ENCODE results near the gene OAS2. TPM values are rescaled to one million over a fixed set of nuclear protein-coding genes. Genes with fewer than 3 reads are reported as not detected.
A peak's percentile ranks its signal among the peaks of the same experiment; 100 is the strongest.
"Not testable (repeated sequence)": the region's sequence is repeated elsewhere in the genome, so short reads cannot be mapped to it uniquely, and the experiment has no call there.

The OAS2 gene
- total RNA-seq, 1 donor from 2014 or later = 4.5 TPM

GRCh38 chr12:112950701-112951100 lies 27.6 kb upstream of the OAS2 start:
- DNase-seq (ENCODE audit: low read depth in 2 of 2) = no peak

GRCh38 chr12:112957125-112957524 lies 21.2 kb upstream of the OAS2 start:
- DNase-seq (ENCODE audit: low read depth in 2 of 2) = not testable (repeated sequence)

DNA sequence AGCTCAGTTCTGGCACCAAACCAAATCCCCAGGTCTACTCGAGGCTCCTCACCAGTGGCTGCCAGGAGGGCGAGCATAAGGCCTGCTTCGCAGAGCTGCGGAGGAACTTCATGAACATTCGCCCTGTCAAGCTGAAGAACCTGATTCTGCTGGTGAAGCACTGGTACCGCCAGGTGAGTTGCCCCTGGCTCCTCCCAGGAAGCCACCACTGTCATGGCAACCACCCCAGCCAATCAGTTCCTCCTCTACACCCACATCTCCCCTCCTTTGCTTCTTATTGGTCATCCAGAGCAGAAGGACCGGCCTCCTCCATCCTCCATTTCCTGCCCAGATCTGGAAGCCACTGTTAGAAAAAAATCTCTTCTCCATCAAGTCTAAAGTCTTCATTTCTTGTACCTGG lies 17.2 kb upstream of the OAS2 start:
- DNase-seq (ENCODE audit: low read depth in 2 of 2) = no peak

DNA sequence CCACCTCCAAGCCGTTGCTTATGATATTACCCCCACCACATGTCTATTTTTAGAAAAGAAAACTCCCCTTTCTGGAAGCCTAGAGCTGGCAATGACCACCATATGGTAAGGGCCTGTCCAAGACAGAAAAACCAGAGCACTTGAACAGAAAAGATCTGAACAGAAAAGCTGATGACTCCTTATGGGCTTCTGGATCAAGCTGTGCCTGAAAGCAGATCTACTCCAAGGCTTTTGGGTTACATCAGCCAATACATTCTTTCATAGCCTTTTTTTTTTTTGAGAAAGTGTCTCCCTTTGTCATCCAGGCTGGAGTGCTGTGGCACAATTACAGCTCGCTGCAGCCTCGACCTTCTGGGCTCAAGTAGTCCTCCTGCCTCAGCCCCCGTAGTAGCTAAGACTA lies 16.8 kb upstream of the OAS2 start:
- no peak for DNase-seq (ENCODE audit: low read depth in 2 of 2)

- no peak for DNase-seq (ENCODE audit: low read depth in 2 of 2)
Measured at GRCh38 chr12:112962561-112962960, 15.8 kb upstream of the OAS2 start.

DNA sequence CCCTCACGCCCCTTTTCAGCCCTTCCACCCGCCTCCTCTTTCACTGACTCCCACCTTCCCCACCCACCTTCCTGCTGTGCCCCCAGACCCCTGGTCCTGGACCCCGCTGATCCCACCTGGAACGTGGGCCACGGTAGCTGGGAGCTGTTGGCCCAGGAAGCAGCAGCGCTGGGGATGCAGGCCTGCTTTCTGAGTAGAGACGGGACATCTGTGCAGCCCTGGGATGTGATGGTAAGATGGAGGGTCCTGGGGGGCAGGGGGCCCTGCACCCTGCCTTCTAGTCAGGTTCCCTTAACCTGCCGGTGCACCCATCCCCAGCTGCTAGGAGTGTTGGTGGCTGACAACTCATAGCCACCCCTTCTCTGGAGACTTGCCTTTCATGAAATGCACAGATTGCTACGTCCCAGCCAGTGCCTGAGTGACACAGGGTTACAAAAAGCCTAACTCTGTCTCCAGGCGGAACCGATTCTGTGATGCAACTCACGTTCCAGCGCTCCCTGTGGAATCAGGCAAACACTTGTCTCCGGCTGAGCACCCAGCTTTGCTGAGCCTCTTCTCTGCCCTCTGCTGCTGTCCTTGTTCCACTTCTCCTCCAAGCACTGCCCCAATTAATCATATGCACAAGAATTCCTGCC lies 15.0 kb upstream of the OAS2 start:
- no peak for DNase-seq (ENCODE audit: low read depth in 2 of 2)

DNA sequence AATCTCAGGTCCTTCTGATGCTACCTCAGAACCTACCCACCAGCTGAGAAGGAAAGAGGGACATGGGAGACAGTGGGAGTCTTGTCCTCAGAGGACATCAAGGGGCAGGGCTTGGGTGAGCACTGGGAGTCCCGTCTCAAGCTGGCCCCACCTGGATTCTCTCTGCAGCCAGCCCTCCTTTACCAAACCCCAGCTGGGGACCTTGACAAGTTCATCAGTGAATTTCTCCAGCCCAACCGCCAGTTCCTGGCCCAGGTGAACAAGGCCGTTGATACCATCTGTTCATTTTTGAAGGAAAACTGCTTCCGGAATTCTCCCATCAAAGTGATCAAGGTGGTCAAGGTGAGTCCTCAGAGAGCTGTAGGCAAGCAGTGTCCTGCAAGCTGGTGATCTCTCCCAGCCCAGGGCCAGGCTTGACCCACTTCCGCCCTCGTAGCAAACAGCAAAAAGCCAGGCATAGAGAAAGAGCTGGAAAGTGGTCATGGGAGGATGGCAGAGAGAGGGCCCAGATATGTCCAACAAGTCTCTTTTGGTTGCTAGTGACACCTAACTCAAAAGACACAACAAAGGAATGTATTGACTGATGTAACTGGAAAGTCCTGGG lies 14.2 kb upstream of the OAS2 start:
- DNase-seq (ENCODE audit: low read depth in 2 of 2) = no peak

DNA sequence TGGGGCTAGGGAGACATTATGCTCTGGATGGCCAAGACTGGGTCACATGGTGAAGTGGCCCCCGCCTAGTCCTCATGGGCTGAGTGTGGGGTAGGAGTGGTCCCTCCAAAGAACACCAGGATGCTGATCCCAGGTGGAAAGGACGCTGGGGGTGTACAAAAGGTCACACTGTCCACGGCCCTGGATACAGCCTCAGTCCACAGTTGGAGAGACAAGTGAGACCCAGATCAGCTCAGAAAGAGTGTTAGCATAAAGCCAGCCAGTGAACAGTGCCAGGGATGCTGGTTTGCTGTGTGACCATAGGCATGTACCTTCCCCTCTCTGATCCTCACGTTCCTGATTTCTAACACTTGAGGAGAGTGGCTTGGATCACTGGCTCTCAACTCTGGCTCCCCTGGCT lies 13.4 kb upstream of the OAS2 start:
- DNase-seq (ENCODE audit: low read depth in 2 of 2) = no peak

GRCh38 chr12:112965643-112966042 lies 12.7 kb upstream of the OAS2 start:
- DNase-seq (ENCODE audit: low read depth in 2 of 2) = no peak

GRCh38 chr12:112967306-112967705 lies 11.0 kb upstream of the OAS2 start:
- no peak for DNase-seq (ENCODE audit: low read depth in 2 of 2)

DNA sequence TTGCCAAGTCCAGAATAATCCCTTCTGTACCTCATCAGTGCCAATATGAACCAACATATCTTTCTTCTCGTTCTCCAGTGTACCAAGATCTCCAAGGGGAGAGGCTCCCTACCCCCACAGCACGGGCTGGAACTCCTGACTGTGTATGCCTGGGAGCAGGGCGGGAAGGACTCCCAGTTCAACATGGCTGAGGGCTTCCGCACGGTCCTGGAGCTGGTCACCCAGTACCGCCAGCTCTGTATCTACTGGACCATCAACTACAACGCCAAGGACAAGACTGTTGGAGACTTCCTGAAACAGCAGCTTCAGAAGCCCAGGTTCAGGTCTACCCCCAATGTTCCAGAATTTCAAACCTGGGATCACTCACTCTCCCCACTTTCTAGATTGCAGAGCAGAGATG lies 10.5 kb upstream of the OAS2 start:
- no peak for DNase-seq (ENCODE audit: low read depth in 2 of 2)

- DNase-seq (ENCODE audit: low read depth in 2 of 2) = no peak
Measured at GRCh38 chr12:112969547-112970306, 8.6 kb upstream of the OAS2 start.

DNA sequence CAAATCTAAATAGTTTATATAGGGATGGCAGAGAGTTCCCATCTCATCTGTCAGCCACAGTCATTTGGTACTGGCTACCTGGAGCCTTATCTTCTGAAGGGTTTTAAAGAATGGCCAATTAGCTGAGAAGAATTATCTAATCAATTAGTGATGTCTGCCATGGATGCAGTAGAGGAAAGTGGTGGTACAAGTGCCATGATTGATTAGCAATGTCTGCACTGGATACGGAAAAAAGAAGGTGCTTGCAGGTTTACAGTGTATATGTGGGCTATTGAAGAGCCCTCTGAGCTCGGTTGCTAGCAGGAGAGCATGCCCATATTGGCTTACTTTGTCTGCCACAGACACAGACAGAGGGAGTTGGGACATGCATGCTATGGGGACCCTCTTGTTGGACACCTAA lies 7.9 kb upstream of the OAS2 start:
- no peak for DNase-seq (ENCODE audit: low read depth in 2 of 2)

DNA sequence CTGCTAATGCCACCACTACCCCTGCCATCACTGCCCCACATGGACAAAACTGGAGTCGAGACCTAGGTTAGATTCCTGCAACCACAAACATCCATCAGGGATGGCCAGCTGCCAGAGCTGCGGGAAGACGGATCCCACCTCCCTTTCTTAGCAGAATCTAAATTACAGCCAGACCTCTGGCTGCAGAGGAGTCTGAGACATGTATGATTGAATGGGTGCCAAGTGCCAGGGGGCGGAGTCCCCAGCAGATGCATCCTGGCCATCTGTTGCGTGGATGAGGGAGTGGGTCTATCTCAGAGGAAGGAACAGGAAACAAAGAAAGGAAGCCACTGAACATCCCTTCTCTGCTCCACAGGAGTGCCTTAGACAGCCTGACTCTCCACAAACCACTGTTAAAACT lies 7.1 kb upstream of the OAS2 start:
- peak in 1 of 2 donors; percentile 68 for DNase-seq (ENCODE audit: low read depth in 2 of 2)

DNA sequence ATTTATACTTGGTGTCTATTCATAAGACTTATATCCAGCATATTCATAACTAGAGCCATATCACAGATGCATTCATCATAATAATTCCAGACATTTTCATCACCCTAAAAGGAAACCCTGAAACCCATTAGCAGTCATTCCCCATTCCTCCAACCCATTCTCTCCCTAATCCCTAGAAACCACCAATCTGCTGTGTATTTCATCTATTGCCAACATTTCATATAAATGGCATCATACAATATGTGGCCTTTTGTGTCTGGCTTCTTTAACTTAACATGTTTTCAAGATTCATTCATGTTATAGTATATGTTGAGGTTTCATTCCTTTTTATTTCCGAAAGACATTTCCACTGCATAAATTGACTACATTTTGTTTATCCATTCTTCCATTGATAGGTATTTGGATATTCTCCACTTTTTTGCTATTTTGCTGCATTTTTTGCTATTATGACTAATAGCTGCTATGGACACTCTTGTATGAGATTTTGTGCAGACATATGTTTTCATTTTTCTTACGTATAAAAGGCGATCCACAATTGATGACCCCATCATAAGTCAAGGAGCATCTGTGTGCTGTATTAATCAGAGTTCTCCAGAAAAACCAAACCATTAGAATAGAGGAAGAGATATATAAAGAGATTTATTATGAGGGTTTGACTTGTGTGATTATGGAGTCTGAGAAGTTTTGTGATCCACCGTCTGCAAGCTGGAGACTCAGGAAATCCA lies 5.1 kb upstream of the OAS2 start:
- no peak for DNase-seq (ENCODE audit: low read depth in 2 of 2)

- DNase-seq (ENCODE audit: low read depth in 2 of 2) = peak; percentile 12 to 24
Measured at GRCh38 chr12:112973818-112974231, 4.5 kb upstream of the OAS2 start.

- DNase-seq (ENCODE audit: low read depth in 2 of 2) = no peak
Measured at GRCh38 chr12:112974904-112975303, 3.4 kb upstream of the OAS2 start.

- DNase-seq (ENCODE audit: low read depth in 2 of 2) = no peak
Measured at GRCh38 chr12:112977139-112977538, 1.2 kb upstream of the OAS2 start.

DNA sequence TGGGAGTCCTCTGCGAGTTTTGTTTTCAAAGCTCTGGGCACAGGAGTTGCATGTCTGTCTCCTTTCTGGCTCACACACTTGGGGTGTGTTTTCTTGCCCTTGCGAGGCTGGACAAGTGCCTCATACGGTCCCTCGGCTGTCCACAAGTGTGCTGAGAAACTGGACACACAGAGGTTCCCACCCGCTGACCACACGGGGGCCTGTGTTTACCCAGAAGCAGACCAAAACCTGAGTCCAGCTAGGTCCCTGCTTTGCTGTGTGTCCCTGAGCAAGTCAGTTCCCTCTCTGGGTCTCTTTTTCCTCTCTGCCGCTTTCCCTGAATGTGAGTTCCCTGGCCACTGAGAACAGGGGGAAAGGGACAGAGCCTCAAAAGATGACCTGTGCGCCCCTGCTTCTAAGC lies 678 bp upstream of the OAS2 start:
- no peak for DNase-seq (ENCODE audit: low read depth in 2 of 2)

- no peak for DNase-seq (ENCODE audit: low read depth in 2 of 2)
Measured at GRCh38 chr12:112979041-112979680, 842 bp downstream of the OAS2 start.

DNA sequence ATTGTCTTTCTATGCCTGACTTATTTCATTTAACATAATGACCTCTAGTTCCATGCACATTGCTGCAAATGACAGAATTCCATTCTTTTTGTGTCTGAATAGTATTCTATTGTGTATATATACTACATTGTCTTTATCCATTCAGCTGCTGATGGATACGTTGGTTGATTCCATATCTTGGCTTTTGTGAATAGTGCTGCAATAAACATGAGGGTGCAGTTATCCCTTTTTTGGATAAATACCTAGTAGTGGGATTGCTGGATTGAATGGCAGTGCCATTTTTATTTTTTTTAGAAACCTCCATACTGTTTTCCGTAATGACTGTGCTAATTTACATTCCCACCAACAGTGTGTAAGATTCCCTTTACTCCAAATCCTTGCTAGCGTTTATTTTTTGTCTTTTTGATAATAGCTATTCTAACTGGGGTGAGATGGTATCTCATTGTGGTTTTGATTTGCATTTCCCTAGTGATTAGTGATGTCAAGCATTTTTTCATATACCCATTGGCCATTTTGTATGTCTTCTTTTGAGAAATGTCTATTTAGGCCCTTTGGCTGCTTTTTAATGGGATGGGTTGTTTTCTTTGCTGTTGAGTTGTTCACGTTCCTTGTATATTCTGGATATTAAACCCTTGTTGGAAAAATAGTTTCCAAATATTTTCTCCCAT lies 2.3 kb downstream of the OAS2 start:
- no peak for DNase-seq (ENCODE audit: low read depth in 2 of 2)
